ENCODE measurements around the gene IAH1.

GRCh38 chr2:9536504-9536903 is 62.2 kb downstream of the IAH1 start:
- TF ChIP-seq MAX (IDR thresholded peaks at IDR 0.05; ENCODE audit: insufficient read depth, insufficient read length) (no peak), POLR2A (IDR thresholded peaks at IDR 0.05; ENCODE audit: low read depth, low read length) (no peak)
- TF ChIP-seq, protein P1, sequence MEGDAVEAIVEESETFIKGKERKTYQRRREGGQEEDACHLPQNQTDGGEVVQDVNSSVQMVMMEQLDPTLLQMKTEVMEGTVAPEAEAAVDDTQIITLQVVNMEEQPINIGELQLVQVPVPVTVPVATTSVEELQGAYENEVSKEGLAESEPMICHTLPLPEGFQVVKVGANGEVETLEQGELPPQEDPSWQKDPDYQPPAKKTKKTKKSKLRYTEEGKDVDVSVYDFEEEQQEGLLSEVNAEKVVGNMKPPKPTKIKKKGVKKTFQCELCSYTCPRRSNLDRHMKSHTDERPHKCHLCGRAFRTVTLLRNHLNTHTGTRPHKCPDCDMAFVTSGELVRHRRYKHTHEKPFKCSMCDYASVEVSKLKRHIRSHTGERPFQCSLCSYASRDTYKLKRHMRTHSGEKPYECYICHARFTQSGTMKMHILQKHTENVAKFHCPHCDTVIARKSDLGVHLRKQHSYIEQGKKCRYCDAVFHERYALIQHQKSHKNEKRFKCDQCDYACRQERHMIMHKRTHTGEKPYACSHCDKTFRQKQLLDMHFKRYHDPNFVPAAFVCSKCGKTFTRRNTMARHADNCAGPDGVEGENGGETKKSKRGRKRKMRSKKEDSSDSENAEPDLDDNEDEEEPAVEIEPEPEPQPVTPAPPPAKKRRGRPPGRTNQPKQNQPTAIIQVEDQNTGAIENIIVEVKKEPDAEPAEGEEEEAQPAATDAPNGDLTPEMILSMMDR (IDR thresholded peaks at IDR 0.05; ENCODE audit: extremely low read depth in 1 of 2, insufficient read depth in 1 of 2, low read depth in 1 of 2, low read length in 2 of 2) = no peak

All from endothelial cell of umbilical vein (primary cell).